GM13976 (cell line): ENCODE data around the gene UNC119.

Experiments used
- DNase-seq: peaks from one replicate; pipeline ENCODE4 v3.0.0; 2012; ENCODE audit warnings: low spot score
- in situ Hi-C: fragments of 300-500 bp; cut with MboI; formaldehyde crosslinking; loops from one replicate; pipeline ENCODE4 v1.12.0; 2022; ENCODE audit warnings: low sequenced_read_pairs, mixed read lengths, inconsistent platforms; ENCODE audit not compliant: unreplicated experiment
- TF ChIP-seq, protein P1 (sequence below): IDR thresholded peaks from 2 replicates; pipeline ENCODE4 v1.5.1; 2012; ENCODE audit warnings: borderline replicate concordance, mild to moderate bottlenecking; ENCODE audit not compliant: insufficient read depth; ENCODE audit errors: extremely low read depth, missing control alignments, control extremely low read depth

The UNC119 gene

DNA sequence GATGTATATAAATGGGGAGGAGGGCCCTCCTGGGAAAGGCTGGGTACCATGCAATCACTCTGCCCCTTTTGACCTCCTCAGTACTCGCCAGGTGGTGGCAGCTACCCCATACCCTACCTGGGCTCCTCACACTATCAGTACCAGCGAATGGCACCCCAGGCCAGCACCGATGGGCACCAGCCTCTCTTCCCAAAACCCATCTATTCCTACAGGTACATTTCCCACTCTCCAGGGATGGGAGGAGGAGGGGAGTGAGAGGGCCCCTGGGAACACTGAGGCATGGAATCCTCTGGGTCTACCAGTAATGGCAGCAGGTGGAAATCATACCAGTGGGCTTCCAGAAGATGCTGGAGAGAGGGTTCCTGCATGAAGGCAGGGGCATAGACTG is 23.4 kb downstream of the UNC119 start:
- in situ Hi-C loops = no loop called here
- DNase-seq = no peak
- TF ChIP-seq, protein P1, sequence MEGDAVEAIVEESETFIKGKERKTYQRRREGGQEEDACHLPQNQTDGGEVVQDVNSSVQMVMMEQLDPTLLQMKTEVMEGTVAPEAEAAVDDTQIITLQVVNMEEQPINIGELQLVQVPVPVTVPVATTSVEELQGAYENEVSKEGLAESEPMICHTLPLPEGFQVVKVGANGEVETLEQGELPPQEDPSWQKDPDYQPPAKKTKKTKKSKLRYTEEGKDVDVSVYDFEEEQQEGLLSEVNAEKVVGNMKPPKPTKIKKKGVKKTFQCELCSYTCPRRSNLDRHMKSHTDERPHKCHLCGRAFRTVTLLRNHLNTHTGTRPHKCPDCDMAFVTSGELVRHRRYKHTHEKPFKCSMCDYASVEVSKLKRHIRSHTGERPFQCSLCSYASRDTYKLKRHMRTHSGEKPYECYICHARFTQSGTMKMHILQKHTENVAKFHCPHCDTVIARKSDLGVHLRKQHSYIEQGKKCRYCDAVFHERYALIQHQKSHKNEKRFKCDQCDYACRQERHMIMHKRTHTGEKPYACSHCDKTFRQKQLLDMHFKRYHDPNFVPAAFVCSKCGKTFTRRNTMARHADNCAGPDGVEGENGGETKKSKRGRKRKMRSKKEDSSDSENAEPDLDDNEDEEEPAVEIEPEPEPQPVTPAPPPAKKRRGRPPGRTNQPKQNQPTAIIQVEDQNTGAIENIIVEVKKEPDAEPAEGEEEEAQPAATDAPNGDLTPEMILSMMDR = no peak

DNA sequence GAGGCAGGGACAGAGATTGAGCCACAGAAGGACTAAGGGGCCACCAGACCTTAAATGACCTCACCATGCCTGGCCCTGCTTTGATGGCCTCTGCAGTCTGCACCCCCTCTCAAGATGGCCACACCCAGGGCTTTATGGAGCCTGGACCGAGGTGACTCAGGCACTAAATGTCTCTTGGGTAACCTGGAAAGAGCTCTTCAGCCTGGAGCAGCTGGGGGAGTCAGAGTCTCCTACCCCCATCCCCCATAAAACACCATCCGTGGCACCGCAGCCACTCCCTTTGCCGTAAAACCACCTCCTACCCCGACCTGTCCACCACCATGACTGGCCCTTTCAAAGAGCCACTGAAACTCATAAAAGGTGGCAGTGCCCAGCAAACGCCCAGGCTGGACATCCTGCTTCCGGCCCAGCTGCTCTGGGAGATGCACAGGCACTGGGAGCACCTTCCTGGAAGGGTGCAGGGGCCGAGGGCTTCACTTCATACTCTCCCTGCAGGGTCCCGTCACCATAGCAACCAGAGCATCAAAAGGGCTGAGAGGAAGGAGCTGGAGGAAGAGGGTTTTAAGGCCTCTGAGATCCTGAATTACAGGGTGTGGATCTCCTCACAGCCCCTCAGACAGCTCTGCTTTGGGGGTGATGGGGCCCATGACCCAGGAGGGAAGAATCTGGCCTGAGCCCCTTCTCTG is 24.0 kb downstream of the UNC119 start:
- TF ChIP-seq, protein P1 = no peak
- DNase-seq = no peak
- in situ Hi-C loops = no loop called here

DNA sequence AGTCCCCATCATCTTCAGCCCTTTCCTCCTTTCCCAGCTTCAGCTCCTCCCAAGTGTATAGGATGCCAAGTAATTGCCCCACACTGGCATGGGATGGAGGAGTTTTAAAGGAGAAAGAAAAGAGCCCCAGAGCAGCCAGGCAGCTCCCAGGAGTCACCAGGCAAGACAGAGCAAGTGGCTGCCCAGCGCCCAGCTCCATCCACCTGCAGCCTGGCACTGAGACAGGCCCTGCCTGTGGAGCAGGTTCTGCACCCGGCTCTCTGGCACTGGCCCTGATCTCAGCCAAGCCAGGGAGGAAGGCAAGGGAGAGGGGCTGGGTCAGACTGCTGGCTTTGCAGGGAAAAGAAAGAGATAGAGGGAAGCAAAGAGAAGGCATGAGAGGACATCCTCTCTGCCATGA is 24.6 kb downstream of the UNC119 start:
- no peak for DNase-seq
- in situ Hi-C loops = no loop called here
- TF ChIP-seq, protein P1 = no peak

DNA sequence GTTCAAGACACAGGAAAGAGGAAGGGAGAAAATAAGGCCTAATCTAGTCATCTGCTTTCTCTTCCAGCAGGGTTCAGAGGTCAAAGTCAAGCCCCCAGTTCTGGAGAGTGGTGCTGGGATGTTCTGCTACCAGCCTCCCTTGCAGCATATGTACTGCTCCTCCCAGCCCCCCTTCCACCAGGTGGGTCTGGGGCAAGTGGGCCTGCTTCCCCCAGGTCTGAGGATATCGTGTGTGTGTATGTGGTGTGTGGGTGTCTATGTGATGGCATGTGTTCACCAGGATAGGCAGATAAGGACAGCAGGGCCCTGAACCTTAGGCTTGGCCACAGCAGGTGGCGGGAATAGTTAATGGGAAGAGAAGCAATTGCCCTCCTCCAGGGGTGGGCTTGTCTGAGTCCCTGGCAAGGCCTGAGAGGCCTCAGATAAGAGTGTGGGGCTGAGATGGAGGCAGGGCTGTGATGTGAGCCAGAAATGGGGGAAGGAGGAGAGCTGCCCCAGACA is 25.2 kb downstream of the UNC119 start:
- TF ChIP-seq, protein P1 = no peak
- in situ Hi-C loops = no loop called here
- DNase-seq = no peak

DNA sequence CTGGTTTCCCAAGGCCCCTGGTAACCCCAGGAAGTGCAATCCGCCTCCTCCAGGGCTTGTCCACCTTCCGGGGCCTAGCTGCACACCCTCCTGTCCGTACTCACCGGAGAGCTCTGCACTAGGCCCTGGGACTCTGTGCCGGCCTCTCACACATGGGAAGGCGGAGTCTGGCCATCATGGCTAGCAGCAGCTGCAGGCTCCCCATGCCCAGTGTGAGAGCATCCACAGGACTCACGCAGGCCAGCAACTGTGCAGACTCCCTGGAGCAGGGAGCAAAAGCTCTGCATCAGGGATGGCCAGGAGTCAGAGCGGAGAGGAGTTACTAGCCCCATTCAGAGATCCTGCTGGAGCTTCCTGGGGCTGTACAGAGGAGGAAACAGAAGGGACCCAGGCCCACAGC is 26.0 kb downstream of the UNC119 start:
- in situ Hi-C loops = no loop called here
- no peak for DNase-seq
- TF ChIP-seq, protein P1 = no peak

DNA sequence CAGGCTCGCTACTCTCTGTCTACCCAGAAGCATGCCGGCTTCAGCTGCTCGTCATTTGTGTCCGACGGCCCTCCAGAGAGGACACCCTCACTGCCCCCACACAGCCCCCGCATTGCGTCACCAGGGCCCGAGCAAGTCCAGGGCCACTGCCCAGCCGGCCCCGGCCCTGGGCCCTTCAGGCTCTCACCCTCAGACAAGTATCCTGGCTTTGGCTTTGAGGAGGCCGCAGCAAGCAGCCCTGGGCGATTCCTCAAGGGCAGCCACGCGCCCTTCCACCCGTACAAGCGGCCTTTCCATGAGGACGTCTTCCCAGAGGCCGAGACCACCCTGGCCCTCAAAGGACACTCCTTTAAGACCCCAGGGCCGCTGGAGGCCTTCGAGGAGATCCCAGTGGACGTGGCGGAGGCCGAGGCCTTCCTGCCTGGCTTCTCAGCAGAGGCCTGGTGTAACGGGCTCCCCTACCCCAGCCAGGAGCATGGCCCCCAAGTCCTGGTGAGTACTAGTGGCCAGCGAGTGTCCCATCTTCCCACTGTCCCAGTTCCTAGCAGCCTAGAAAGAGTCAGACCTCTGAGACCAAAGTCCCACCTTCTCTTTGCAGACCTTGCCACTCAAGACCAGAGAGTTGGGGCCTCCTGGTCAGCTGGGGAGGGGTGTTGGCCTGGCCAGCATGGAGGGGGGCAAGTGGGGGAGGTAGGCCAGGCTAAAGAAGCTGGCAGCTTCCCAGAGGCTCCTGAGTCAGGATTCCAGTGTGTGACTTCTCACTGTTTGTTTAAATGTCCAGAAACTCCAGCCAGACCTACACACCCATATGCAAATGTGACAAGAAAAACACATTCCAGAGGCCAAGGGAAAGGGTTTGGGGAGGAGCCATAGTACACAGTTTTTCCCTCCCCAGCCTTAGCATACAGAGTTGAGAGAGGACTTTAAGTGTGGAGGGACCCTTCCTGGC is 27.7 kb downstream of the UNC119 start:
- TF ChIP-seq, protein P1 = no peak
- in situ Hi-C loops = no loop called here
- no peak for DNase-seq
